Measurements from ENCODE around the gene PLCG2. TPM values are rescaled to one million over a fixed set of nuclear protein-coding genes. Genes with fewer than 3 reads are reported as not detected.

The PLCG2 gene
- total RNA-seq, 1 experiment from 2014 or later: 14.4 TPM

GRCh38 chr16:82005027-82005830 is 226.1 kb downstream of the PLCG2 start:
- Mint-ChIP-seq H3K27me3 (ENCODE audit: insufficient read depth, unreplicated experiment) (peaks cover 3% of the 10 kb centered on the region), H3K4me1 (ENCODE audit: low read depth, unreplicated experiment) (no peaks in the 10 kb centered on the region), H3K9me3 (ENCODE audit: unreplicated experiment) (peaks cover 30% of the 10 kb centered on the region), H3K27ac (ENCODE audit: unreplicated experiment) (no peak overlapping the region), H3K4me3 (ENCODE audit: unreplicated experiment) (no peak overlapping the region), H3K36me3 (ENCODE audit: insufficient read depth, unreplicated experiment) (no peaks in the 10 kb centered on the region)
- TF ChIP-seq CTCF (IDR thresholded peaks at IDR 0.05; ENCODE audit: insufficient read depth in 1 of 2, low read depth in 1 of 2, low read length in 1 of 2, severe bottlenecking in 1 of 2, unreplicated experiment in 1 of 2): no peak
- H3K9me3 ChIP-seq: peaks cover 27% of the 10 kb centered on the region
- ChIA-PET CTCF (no interaction called here), POLR2A (no interaction called here)
- intact Hi-C loops (cut with micrococcal nuclease; ENCODE audit: unreplicated experiment): no loop called here
- H3K27me3 ChIP-seq (replicated peaks; ENCODE audit: control insufficient read depth, insufficient read depth, low read length): no peaks in the 10 kb centered on the region
- no peaks in the 10 kb centered on the region for H3K4me1 ChIP-seq
- DNase-seq: no peak
- no peak overlapping the region for H3K4me3 ChIP-seq (ENCODE audit: low read depth, low read length)
- BruUV-seq (replicated peaks): no TSS peak
- no peaks in the 10 kb centered on the region for H3K36me3 ChIP-seq (ENCODE audit: control insufficient read depth, insufficient read depth, low read length)

GRCh38 chr16:82006036-82006435 is 226.9 kb downstream of the PLCG2 start:
- Mint-ChIP-seq H3K9me3 (ENCODE audit: unreplicated experiment) (peaks cover 38% of the 10 kb centered on the region), H3K36me3 (ENCODE audit: insufficient read depth, unreplicated experiment) (no peaks in the 10 kb centered on the region), H3K27ac (ENCODE audit: unreplicated experiment) (no peak overlapping the region), H3K4me3 (ENCODE audit: unreplicated experiment) (no peak overlapping the region), H3K4me1 (ENCODE audit: low read depth, unreplicated experiment) (no peaks in the 10 kb centered on the region), H3K27me3 (ENCODE audit: insufficient read depth, unreplicated experiment) (peaks cover 3% of the 10 kb centered on the region)
- ChIA-PET CTCF (no interaction called here), POLR2A (no interaction called here)
- Histone ChIP-seq H3K9me3 (peaks cover 32% of the 10 kb centered on the region), H3K36me3 (ENCODE audit: control insufficient read depth, insufficient read depth, low read length) (no peaks in the 10 kb centered on the region), H3K4me1 (no peaks in the 10 kb centered on the region), H3K27me3 (replicated peaks; ENCODE audit: control insufficient read depth, insufficient read depth, low read length) (no peaks in the 10 kb centered on the region), H3K4me3 (ENCODE audit: low read depth, low read length) (no peak overlapping the region)
- TF ChIP-seq CTCF (IDR thresholded peaks at IDR 0.05; ENCODE audit: insufficient read depth in 1 of 2, low read depth in 1 of 2, low read length in 1 of 2, severe bottlenecking in 1 of 2, unreplicated experiment in 1 of 2): no peak
- no peak for DNase-seq
- intact Hi-C loops (cut with micrococcal nuclease; ENCODE audit: unreplicated experiment): no loop called here
- no TSS peak for BruUV-seq (replicated peaks)

- Histone ChIP-seq H3K4me3 (ENCODE audit: low read depth, low read length) (no peak overlapping the region), H3K36me3 (ENCODE audit: control insufficient read depth, insufficient read depth, low read length) (no peaks in the 10 kb centered on the region), H3K4me1 (no peaks in the 10 kb centered on the region), H3K9me3 (peaks cover 32% of the 10 kb centered on the region), H3K27me3 (replicated peaks; ENCODE audit: control insufficient read depth, insufficient read depth, low read length) (no peaks in the 10 kb centered on the region)
- H3K27me3 Mint-ChIP-seq (ENCODE audit: insufficient read depth, unreplicated experiment): peaks cover 7% of the 10 kb centered on the region
- H3K36me3 Mint-ChIP-seq (ENCODE audit: insufficient read depth, unreplicated experiment): no peaks in the 10 kb centered on the region
- no peaks in the 10 kb centered on the region for H3K4me1 Mint-ChIP-seq (ENCODE audit: low read depth, unreplicated experiment)
- H3K9me3 Mint-ChIP-seq (ENCODE audit: unreplicated experiment): peaks cover 48% of the 10 kb centered on the region
- intact Hi-C loops (cut with micrococcal nuclease; ENCODE audit: unreplicated experiment): no loop called here
- BruUV-seq (replicated peaks): no TSS peak
- H3K27ac Mint-ChIP-seq (ENCODE audit: unreplicated experiment): no peak overlapping the region
- ChIA-PET POLR2A (no interaction called here), CTCF (no interaction called here)
- DNase-seq: no peak
- TF ChIP-seq CTCF (IDR thresholded peaks at IDR 0.05; ENCODE audit: insufficient read depth in 1 of 2, low read depth in 1 of 2, low read length in 1 of 2, severe bottlenecking in 1 of 2, unreplicated experiment in 1 of 2): no peak
- no peak overlapping the region for H3K4me3 Mint-ChIP-seq (ENCODE audit: unreplicated experiment)
Measured at GRCh38 chr16:82007189-82007588, 228.1 kb downstream of the PLCG2 start.

Measured in Caco-2 (cell line).